ENCODE results near the gene IGF1R.
"Not testable (repeated sequence)": the region's sequence is repeated elsewhere in the genome, so short reads cannot be mapped to it uniquely, and the experiment has no call there.

Gene IGF1R

GRCh38 chr15:98976500-98976899 lies 328.2 kb downstream of the IGF1R start:
- DNase-seq, result no peak

DNA sequence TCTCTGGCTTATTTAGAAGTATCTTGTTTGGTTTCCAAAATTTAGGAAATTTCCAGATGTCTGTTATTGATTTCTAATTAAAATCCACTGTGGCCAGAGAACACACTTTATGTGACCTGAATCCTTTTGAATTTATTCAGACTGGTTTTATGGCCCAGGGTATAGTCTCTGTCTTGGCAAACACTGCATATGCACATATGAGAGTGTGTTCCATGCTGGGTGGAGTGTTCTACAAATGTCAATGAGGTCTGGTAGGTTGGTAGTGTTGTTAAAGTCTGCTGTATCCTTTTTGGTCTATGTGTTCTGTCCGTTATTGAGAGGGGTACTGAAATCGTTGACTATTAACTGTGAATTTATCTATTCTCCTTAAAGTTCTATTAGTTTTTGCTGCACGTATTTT lies 329.1 kb downstream of the IGF1R start:
- no peak for DNase-seq

DNA sequence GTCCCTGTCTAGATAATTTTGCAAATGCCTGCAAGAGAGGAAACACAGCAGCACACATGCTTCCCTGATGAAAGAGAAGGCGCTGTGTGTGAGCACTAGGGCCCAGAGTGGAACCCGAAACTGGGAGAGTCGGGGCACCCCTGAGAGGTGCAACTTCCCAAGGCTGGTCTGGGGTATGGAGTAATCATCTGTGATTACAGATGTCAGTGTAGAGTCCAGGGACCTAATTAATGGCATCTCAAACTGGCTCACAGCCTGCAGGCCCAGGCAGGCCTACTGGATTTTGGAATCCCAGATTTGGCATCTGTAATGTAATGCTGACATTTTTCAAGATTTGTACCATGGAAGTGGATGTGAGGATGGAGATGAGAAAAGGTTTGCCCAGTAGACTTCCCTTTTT lies 329.8 kb downstream of the IGF1R start:
- no peak for DNase-seq

DNA sequence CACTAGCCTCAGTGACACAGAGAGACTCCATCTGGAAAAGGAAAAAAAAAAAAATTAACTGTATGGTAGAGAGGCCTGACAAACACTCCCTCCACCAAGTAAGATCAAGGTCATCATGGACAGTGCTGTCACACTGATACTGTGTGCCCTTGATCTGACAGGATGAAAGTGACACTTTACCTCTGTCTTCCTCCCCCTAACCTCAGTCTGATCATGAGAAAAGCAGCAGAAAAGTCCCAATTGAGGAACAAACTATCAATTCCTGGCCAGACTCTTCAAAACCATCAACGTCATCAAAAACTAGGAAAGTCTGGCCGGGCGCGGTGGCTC lies 332.5 kb downstream of the IGF1R start:
- DNase-seq, result no peak

DNA sequence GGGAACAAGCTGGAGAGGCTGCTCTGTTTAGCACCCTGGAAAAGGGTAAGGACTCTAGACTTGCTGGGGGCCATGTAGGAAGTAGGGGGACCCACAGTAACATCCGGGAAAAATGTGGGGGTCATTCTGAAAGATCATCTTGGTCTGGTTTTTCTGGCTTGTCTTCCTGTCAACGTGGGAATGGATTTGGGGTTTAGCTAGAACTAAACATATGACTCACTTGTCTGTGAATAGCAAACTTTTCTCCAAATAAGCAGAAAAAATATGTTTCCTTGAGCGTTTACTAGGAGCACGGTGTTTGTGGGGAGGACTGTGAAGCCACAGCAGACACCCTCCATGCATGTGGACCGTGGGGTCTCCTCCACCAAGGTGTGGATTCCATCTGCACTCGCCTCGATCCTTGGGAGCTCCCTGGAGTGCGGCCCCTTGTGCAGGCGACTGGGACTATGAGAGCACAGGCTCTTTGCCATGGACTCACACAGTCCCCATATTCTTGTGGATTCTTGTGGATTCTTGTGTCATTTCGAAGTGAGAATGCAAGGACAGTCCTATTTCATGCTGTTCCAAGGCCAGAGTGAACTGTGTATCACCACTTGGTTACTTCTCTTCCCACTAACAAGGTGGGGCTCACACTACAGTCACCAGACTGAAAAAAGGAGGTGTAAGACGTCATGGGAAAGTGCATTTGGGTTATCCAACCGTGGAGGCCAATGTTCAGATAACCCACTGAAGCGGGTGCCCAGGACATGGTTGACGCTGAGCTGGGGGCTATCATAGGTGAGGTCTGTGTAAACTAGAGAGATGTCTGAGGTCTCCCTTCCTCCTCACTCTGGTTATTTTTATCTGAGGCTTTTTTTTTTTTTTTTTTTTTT lies 333.7 kb downstream of the IGF1R start:
- DNase-seq, result no peak

- DNase-seq, result peak; percentile 42
Observed at GRCh38 chr15:98983334-98983733, 335.0 kb downstream of the IGF1R start.

DNA sequence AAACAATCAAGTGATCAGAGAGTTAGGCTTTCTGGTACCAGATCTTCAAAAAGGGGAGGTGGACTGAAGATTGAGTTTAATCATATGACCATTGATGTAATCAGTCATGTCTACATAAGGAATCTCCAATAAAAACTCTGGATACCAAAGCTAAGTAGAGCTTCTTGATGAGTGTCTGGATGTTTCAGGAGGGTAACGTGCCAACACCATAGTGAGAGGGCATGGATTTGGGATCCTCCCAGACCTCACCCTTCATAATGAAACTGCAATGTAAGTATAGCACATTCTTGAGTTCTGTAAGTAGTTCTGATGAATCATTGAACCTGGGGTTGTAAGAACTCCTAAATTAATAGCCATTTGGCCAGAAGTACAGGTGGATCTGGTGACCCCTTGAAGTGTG lies 337.9 kb downstream of the IGF1R start:
- DNase-seq, result no peak

GRCh38 chr15:98994892-98995291 lies 346.6 kb downstream of the IGF1R start:
- DNase-seq, result no peak

- no peak for DNase-seq
Observed at GRCh38 chr15:98996169-98996568, 347.8 kb downstream of the IGF1R start.

GRCh38 chr15:98996624-98997023 lies 348.3 kb downstream of the IGF1R start:
- DNase-seq, result no peak

DNA sequence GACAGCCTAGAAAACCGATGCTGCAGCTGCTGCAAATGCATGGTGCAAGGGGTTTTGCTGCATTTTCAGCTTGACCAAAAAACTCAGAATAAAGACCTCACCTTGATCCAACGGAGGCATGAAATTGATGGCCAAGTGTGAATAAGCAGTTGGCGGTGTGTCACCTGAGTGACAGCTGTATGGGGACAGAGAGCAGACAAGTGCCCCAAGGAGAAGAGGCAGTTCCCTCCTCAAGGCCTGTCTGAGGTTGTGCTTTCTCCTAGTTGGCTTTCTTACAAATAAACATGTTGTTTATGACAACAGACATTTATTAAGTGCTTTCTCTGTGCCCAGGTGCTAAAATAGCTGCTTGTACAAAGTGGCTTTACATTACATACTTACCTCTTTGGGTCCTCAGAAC lies 349.0 kb downstream of the IGF1R start:
- no peak for DNase-seq

GRCh38 chr15:98997755-98998154 lies 349.4 kb downstream of the IGF1R start:
- no peak for DNase-seq

- DNase-seq, result no peak
Observed at GRCh38 chr15:98998279-98998678, 349.9 kb downstream of the IGF1R start.

GRCh38 chr15:98999233-98999632 lies 350.9 kb downstream of the IGF1R start:
- no peak for DNase-seq

GRCh38 chr15:99002226-99002625 lies 353.9 kb downstream of the IGF1R start:
- DNase-seq, result no peak

GRCh38 chr15:99003317-99003716 lies 355.0 kb downstream of the IGF1R start:
- DNase-seq, result not testable (repeated sequence)

GRCh38 chr15:99004998-99005974 lies 356.9 kb downstream of the IGF1R start:
- DNase-seq, result not testable (repeated sequence)

GRCh38 chr15:99006146-99006545 lies 357.8 kb downstream of the IGF1R start:
- no peak for DNase-seq

GRCh38 chr15:99006904-99007495 lies 358.7 kb downstream of the IGF1R start:
- DNase-seq, result no peak

DNA sequence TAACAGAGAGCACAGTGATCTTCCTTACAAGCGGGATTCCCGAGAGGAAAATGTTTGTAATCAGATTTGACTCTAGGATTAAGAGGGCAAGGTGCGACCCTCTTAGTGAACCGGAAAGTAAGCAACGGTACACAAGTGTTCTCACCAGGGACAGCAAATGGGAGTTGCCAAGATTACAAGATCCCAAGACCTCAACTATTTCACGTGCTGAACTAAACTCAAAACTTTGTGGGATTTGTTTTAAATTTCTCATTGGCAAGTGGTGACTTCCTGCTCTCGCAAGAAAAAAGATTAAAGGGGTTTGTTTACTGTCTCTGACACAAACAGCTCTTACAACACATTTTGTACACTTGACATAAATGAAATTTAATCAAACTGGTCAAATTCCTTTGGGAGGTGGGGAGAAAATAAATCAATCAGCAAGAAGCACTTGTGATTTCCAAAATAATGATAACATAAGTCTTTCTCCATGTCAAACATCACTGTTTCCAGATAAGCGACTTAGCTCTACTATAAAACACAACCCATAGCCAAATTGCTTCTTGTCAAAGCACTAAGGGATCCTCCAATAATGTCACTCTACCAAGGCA lies 361.5 kb downstream of the IGF1R start:
- DNase-seq, result no peak

DNA sequence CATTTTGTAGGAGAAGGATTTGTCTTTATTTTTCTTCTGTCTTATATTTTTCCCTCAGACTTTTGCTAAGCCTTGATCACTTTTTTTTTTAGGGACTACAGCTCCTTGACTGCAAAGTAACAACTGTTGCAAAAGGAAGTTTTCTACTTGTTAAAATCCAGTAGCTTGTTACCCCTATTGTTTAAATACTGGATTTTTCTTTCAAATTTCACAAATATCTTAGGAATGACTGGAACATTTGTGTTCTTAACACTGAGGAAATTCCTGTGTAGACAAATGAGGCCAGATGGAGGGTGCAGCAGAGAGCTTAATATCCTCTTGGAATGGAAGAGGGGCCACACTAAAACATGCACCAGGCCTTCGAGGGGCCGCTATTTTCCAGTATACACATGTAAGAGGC lies 362.4 kb downstream of the IGF1R start:
- no peak for DNase-seq

Data from NCI-H2029 (cell line).